Colonic mucosa (tissue), 4 donors: ENCODE results near the gene GLB1L3. TPM values are rescaled to one million over a fixed set of nuclear protein-coding genes. Genes with fewer than 3 reads are reported as not detected.

Experiments used
- DNase-seq: peaks from one replicate; pipeline ENCODE4 v3.0.0-alpha.2; 2020
- H3K27ac ChIP-seq: fragments of 200-600 bp; one replicate; pipeline ENCODE4 v1.8.0; 2021
- H3K27me3 ChIP-seq: fragments of 200-600 bp; one replicate; pipeline ENCODE4 v1.8.0; 2021
- H3K36me3 ChIP-seq: fragments of 200-600 bp; one replicate; pipeline ENCODE4 v1.8.0; 2021
- H3K4me1 ChIP-seq: fragments of 200-600 bp; one replicate; pipeline ENCODE4 v1.8.0; 2021; ENCODE audit warnings: mild to moderate bottlenecking
- H3K4me3 ChIP-seq: fragments of 200-600 bp; one replicate; pipeline ENCODE4 v1.8.0; 2021
- H3K9ac ChIP-seq, 2 donors: one replicate each; pipeline ENCODE4 v1.7.0; 2013; ENCODE audit warnings: control low read depth in 2 of 2, low read depth in 2 of 2, low read length in 2 of 2
- H3K9me3 ChIP-seq: fragments of 200-600 bp; one replicate; pipeline ENCODE4 v1.8.0; 2021
- CTCF ChIP-seq: fragments of 200-600 bp; IDR thresholded peaks from one replicate; pipeline ENCODE4 v1.8.0; 2022; ENCODE audit warnings: antibody characterized with exemption, mild to moderate bottlenecking
- intact Hi-C: fragments of 100-400 bp; cut with DNase I; formaldehyde crosslinking; loops from one replicate; pipeline ENCODE4 v1.14.1; 2022
- total RNA-seq, 2 donors: library from RNA; stranded (reverse); fragmentation: NEBNext Ultra II Directional in 1 of 2; extraction: Animal tissue kit (Norgen Biotek cat#: 25700) in 1 of 2; gene quantifications; one replicate each; pipeline ENCODE4 v1.2.1, GENCODE V29; 2021
- donor health status: healthy.
- donor health status: DM: no; HTN: no; CAD: no.
- donor health status: DM: no; HTN: no; CAD: no.

GLB1L3 gene
- total RNA-seq, 2 donors from 2014 or later: 0.15 TPM; not detected in 1

DNA sequence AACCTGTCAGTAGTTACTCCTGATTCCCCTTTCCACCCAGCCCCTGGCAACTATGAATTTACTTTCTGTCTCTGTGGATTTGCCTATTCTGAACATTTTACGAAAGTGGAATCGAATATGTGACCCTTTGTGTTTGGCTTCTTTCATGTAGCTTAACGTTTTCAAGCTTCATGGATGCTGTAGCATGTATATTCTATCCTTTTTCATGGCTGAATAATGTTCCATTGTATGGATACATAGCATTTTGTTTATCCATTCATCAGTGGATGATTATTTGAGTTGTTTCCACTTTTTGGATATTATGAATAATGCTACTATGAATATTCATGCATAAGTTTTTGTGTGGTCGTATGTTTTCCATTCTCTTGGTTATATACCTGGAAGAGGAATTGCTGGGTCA lies 46.4 kb downstream of the GLB1L3 start:
- no peaks in the 10 kb centered on the region for H3K4me1 ChIP-seq
- no peak for TF ChIP-seq CTCF
- no peak overlapping the region for H3K9ac ChIP-seq
- no peaks in the 10 kb centered on the region for H3K27me3 ChIP-seq
- no peaks in the 10 kb centered on the region for H3K36me3 ChIP-seq
- intact Hi-C loops: no loop called here
- no peak for DNase-seq
- no peak overlapping the region for H3K27ac ChIP-seq
- H3K4me3 ChIP-seq: no peak overlapping the region
- H3K9me3 ChIP-seq: no peaks in the 10 kb centered on the region

GRCh38 chr11:134328433-134328832 lies 52.3 kb downstream of the GLB1L3 start:
- Histone ChIP-seq H3K9ac (no peak overlapping the region), H3K4me3 (no peak overlapping the region), H3K9me3 (no peaks in the 10 kb centered on the region), H3K27ac (no peak overlapping the region), H3K4me1 (no peaks in the 10 kb centered on the region), H3K27me3 (no peaks in the 10 kb centered on the region), H3K36me3 (no peaks in the 10 kb centered on the region)
- TF ChIP-seq CTCF: no peak
- no peak for DNase-seq
- intact Hi-C loops: loop anchor here (5.0 kb wide), 1 partner anchor 56 kb away; no protein-coding TSS in a partner anchor

DNA sequence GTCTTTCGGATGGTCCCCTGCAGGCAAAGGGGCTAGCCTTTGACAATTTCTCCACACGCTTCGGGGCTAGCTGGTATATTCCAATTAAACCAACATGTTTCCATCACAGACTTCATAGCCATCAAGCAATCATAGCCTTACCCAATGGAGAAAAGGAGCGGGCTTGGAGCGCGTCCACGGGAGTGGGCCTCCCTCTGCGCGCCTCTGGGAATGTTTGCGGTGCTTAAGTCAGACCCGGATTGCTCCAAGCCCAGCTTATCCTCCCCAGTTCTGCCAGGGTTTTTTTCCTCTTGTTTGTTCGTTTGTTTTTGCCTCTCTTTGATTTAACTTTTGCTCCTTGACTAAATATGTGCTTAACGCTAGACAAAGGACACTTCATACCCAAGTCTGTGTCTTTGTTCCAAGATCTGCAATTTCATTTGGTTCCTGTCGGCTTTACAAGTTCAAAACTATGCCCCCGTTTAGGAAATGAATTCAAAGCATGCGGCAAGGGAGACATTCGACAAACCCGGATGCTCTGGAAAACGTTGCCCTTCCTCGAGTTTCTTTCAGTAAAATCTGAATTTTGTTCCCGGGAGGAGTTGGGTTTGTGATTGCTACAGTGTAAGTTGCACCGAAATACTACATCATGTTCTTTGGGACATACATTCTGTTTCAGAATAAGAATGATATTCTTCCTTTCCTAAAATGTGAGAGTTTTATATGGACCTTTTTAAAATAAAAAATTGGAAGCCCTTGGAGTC lies 54.6 kb downstream of the GLB1L3 start:
- Histone ChIP-seq H3K4me1 (no peaks in the 10 kb centered on the region), H3K4me3 (peak overlapping the region; percentile 22), H3K9me3 (no peaks in the 10 kb centered on the region), H3K36me3 (no peaks in the 10 kb centered on the region), H3K9ac (peak overlapping the region in 1 of 2 donors; percentile 2), H3K27me3 (no peaks in the 10 kb centered on the region), H3K27ac (no peak overlapping the region)
- no peak for TF ChIP-seq CTCF
- intact Hi-C loops: no loop called here
- DNase-seq: no peak

GRCh38 chr11:134331354-134332188 lies 55.4 kb downstream of the GLB1L3 start, which contains the start of gene GLB1L2:
TSS of gene GLB1L2 (plus strand) at chr11:134331988. CDS start at chr11:134332062, 74 bp downstream.
- H3K9me3 ChIP-seq: no peaks in the 10 kb centered on the region
- no peaks in the 10 kb centered on the region for H3K36me3 ChIP-seq
- peak within 1 kb of the TSS; percentile 7 to 69 for H3K9ac ChIP-seq
- H3K4me3 ChIP-seq: peak within 1 kb of the TSS; percentile 79
- TF ChIP-seq CTCF: no peak
- intact Hi-C loops: no loop called here
- DNase-seq: peak; percentile 88
- no peaks in the 10 kb centered on the region for H3K27me3 ChIP-seq
- H3K4me1 ChIP-seq: no peaks in the 10 kb centered on the region
- H3K27ac ChIP-seq: no peak within 1 kb of the TSS

GRCh38 chr11:134332189-134332631 lies 56.0 kb downstream of the GLB1L3 start:
- Histone ChIP-seq H3K36me3 (no peaks in the 10 kb centered on the region), H3K27ac (no peak overlapping the region), H3K4me3 (peak overlapping the region; percentile 79), H3K9me3 (no peaks in the 10 kb centered on the region), H3K4me1 (no peaks in the 10 kb centered on the region), H3K27me3 (no peaks in the 10 kb centered on the region), H3K9ac (peak overlapping the region; percentile 7 to 69)
- intact Hi-C loops: no loop called here
- TF ChIP-seq CTCF: no peak
- peak; percentile 52 for DNase-seq
